Measurements from ENCODE around the gene CCNI. TPM values are rescaled to one million over a fixed set of nuclear protein-coding genes. Genes with fewer than 3 reads are reported as not detected.

Gene CCNI
- total RNA-seq, 1 experiment from 2014 or later, result 213 TPM

DNA sequence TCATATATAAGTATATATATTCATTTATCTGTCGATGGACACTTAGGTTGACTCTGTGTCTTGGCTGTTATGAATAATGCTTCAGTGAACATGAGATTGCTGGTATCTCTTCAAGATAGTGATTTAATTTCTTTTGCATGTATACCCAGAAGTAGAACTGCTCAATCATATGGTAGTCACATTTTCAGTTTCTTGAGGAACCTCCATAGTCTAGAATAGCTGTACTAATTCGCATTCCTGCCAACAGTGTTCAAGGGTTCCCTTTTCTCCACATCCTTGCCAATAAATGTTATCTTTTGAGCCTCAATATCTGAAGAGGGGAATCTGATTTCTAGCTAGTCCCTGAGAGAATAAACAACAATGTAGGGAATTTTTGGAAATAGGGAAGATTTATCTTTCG, 48.8 kb upstream of the CCNI start (continued):
- TF ChIP-seq, protein P1, sequence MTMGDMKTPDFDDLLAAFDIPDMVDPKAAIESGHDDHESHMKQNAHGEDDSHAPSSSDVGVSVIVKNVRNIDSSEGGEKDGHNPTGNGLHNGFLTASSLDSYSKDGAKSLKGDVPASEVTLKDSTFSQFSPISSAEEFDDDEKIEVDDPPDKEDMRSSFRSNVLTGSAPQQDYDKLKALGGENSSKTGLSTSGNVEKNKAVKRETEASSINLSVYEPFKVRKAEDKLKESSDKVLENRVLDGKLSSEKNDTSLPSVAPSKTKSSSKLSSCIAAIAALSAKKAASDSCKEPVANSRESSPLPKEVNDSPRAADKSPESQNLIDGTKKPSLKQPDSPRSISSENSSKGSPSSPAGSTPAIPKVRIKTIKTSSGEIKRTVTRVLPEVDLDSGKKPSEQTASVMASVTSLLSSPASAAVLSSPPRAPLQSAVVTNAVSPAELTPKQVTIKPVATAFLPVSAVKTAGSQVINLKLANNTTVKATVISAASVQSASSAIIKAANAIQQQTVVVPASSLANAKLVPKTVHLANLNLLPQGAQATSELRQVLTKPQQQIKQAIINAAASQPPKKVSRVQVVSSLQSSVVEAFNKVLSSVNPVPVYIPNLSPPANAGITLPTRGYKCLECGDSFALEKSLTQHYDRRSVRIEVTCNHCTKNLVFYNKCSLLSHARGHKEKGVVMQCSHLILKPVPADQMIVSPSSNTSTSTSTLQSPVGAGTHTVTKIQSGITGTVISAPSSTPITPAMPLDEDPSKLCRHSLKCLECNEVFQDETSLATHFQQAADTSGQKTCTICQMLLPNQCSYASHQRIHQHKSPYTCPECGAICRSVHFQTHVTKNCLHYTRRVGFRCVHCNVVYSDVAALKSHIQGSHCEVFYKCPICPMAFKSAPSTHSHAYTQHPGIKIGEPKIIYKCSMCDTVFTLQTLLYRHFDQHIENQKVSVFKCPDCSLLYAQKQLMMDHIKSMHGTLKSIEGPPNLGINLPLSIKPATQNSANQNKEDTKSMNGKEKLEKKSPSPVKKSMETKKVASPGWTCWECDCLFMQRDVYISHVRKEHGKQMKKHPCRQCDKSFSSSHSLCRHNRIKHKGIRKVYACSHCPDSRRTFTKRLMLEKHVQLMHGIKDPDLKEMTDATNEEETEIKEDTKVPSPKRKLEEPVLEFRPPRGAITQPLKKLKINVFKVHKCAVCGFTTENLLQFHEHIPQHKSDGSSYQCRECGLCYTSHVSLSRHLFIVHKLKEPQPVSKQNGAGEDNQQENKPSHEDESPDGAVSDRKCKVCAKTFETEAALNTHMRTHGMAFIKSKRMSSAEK (CRISPR knock-in tag; IDR thresholded peaks at IDR 0.05; ENCODE audit: borderline replicate concordance), result no peak
- TF ChIP-seq ZNF138 (CRISPR knock-in tag; conservative IDR thresholded peaks at IDR 0.05) (no peak), PRRX2 (CRISPR knock-in tag; IDR thresholded peaks at IDR 0.05) (no peak), OVOL2 (CRISPR knock-in tag; IDR thresholded peaks at IDR 0.05; ENCODE audit: borderline replicate concordance) (no peak)
- TF ChIP-seq, protein P2, sequence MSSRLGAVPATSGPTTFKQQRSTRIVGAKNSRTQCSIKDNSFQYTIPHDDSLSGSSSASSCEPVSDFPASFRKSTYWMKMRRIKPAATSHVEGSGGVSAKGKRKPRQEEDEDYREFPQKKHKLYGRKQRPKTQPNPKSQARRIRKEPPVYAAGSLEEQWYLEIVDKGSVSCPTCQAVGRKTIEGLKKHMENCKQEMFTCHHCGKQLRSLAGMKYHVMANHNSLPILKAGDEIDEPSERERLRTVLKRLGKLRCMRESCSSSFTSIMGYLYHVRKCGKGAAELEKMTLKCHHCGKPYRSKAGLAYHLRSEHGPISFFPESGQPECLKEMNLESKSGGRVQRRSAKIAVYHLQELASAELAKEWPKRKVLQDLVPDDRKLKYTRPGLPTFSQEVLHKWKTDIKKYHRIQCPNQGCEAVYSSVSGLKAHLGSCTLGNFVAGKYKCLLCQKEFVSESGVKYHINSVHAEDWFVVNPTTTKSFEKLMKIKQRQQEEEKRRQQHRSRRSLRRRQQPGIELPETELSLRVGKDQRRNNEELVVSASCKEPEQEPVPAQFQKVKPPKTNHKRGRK (CRISPR knock-in tag; IDR thresholded peaks at IDR 0.05; ENCODE audit: borderline replicate concordance), result no peak

DNA sequence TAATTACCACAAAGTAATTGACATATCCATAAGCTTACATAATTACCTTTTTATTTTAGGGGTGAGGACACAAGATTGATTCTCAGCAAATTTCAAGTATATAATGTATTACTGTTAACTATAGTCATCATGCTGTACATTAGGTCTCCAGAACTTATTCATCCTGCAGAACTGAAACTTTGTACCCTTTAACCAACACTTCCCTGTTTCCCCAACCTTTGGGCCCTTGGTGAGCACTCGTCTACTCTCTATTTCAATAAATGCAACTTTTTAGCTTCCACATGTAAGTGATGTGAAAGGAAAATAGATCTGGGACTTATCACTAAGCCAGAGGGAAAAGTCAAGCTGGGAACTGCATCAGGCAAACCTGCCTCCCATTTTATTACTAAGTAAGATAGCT, 47.6 kb upstream of the CCNI start:
- Mint-ChIP-seq H3K4me1 (peaks cover 38% of the 10 kb centered on the region), H3K9me3 (0 out of 2 replicates have a peak, but pooled peaks cover 4% of the 10 kb centered on the region), H3K27ac (peak overlapping the region; percentile 15; the same call in 1 of the 2 replicates), H3K36me3 (no peaks in the 10 kb centered on the region), H3K4me3 (no peak overlapping the region), H3K27me3 (ENCODE audit: low read depth) (peaks cover 3% of the 10 kb centered on the region; the same call in 1 of the 2 replicates)
- TF ChIP-seq OVOL2 (CRISPR knock-in tag; IDR thresholded peaks at IDR 0.05; ENCODE audit: borderline replicate concordance) (no peak), JUN (CRISPR knock-in tag; IDR thresholded peaks at IDR 0.05) (no peak), TEAD4 (CRISPR knock-in tag; IDR thresholded peaks at IDR 0.05) (no peak), EMX1 (CRISPR knock-in tag; IDR thresholded peaks at IDR 0.05) (no peak), NFYB (CRISPR knock-in tag; conservative IDR thresholded peaks at IDR 0.05; ENCODE audit: low read depth) (no peak), CREB1 (CRISPR knock-in tag; IDR thresholded peaks at IDR 0.05) (no peak), ZNF423 (CRISPR knock-in tag; IDR thresholded peaks at IDR 0.05) (no peak)
- TF ChIP-seq, protein P3, sequence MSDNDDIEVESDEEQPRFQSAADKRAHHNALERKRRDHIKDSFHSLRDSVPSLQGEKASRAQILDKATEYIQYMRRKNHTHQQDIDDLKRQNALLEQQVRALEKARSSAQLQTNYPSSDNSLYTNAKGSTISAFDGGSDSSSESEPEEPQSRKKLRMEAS (CRISPR knock-in tag; IDR thresholded peaks at IDR 0.05), result no peak
- TF ChIP-seq, protein P4, sequence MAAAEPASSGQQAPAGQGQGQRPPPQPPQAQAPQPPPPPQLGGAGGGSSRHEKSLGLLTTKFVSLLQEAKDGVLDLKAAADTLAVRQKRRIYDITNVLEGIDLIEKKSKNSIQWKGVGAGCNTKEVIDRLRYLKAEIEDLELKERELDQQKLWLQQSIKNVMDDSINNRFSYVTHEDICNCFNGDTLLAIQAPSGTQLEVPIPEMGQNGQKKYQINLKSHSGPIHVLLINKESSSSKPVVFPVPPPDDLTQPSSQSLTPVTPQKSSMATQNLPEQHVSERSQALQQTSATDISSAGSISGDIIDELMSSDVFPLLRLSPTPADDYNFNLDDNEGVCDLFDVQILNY (CRISPR knock-in tag; IDR thresholded peaks at IDR 0.05), result no peak
- TF ChIP-seq, protein P5, sequence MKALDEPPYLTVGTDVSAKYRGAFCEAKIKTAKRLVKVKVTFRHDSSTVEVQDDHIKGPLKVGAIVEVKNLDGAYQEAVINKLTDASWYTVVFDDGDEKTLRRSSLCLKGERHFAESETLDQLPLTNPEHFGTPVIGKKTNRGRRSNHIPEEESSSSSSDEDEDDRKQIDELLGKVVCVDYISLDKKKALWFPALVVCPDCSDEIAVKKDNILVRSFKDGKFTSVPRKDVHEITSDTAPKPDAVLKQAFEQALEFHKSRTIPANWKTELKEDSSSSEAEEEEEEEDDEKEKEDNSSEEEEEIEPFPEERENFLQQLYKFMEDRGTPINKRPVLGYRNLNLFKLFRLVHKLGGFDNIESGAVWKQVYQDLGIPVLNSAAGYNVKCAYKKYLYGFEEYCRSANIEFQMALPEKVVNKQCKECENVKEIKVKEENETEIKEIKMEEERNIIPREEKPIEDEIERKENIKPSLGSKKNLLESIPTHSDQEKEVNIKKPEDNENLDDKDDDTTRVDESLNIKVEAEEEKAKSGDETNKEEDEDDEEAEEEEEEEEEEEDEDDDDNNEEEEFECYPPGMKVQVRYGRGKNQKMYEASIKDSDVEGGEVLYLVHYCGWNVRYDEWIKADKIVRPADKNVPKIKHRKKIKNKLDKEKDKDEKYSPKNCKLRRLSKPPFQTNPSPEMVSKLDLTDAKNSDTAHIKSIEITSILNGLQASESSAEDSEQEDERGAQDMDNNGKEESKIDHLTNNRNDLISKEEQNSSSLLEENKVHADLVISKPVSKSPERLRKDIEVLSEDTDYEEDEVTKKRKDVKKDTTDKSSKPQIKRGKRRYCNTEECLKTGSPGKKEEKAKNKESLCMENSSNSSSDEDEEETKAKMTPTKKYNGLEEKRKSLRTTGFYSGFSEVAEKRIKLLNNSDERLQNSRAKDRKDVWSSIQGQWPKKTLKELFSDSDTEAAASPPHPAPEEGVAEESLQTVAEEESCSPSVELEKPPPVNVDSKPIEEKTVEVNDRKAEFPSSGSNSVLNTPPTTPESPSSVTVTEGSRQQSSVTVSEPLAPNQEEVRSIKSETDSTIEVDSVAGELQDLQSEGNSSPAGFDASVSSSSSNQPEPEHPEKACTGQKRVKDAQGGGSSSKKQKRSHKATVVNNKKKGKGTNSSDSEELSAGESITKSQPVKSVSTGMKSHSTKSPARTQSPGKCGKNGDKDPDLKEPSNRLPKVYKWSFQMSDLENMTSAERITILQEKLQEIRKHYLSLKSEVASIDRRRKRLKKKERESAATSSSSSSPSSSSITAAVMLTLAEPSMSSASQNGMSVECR (CRISPR knock-in tag; IDR thresholded peaks at IDR 0.05; ENCODE audit: borderline replicate concordance), result no peak
- CTCF ChIA-PET, result interaction anchor here (1.2 to 3.7 kb wide), 2 partner anchors 9 to 80 kb away, joined by 4 to 34 read pairs; no protein-coding TSS in a partner anchor
- DNase-seq (ENCODE audit: low spot score), result no peak
- POLR2A ChIA-PET, result interaction anchor here (0.6 kb wide), 1 partner anchor 803 kb away, joined by 3 read pairs; no protein-coding TSS in a partner anchor
- no peak for ATAC-seq
